ENCODE data around the gene PKD2L1.
"Not testable (repeated sequence)": the region's sequence is repeated elsewhere in the genome, so short reads cannot be mapped to it uniquely, and the experiment has no call there.

The PKD2L1 gene

GRCh38 chr10:100330079-100330478, at the start of gene PKD2L1:
PKD2L1 (minus strand) TSS chr10:100330228; CDS start chr10:100330103, 125 bp downstream.
- no peak for DNase-seq

DNA sequence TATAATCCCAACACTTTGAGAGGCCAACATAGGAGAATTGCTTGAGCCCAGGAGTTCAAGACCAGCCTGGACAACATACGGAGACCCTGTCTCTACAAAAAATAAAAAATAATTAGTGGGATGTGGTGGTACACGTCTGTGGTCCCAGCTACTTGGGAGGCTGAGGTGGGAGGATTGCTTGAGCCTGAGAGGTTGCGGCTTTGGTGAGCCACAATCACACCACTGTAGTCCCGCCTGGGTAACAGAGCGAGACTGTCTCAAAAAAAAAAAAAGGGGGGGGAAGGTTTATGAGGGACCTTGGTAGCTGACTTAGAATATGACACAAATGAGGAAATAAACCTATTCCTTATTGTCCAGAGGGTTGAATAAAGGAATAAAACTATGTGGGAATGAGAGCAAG, 47.8 kb upstream of the PKD2L1 start:
- DNase-seq, result no peak

DNA sequence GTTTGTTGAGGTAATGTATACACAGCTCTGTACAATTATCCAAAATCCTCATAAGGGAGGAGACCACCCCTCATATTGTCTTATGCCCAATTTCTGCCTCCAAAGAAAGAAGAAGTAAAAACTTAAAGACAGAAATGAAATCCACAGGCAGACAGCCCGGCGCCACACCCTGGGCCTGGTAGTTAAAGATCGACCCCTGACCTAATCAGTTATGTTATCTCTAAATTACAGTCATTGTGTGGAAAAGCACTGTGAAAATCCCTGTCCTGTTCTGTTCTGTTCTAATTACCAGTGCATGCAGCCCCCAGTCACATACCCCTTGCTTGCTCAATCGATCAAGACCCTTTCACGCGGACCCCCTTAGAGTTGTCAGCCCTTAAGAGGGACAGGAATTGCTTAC, 46.6 kb upstream of the PKD2L1 start:
- DNase-seq, result not testable (repeated sequence)

GRCh38 chr10:100374677-100375353, 44.8 kb upstream of the PKD2L1 start:
- not testable (repeated sequence) for DNase-seq

DNA sequence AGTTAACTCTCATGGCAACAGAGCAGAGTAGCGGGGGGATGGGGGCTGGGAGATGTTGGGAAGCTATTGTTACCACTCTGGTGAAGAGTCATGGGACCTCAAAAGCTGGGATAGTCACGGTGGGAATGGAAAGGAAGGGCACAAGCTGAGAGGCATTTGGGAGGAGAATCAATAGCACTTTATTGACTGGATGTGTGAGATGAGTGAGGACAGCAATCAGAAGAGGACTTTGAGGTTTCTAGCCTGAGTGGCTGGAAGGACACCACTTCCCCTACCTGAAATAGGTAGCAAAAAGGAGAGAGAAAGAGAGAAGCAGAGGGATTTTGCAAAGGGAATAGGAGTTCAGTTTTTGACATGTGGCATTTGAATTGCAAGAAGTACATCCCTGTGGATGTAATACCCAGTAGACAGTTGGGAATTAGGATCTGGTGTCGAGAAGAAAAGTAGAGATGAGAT, 44.2 kb upstream of the PKD2L1 start:
- DNase-seq, result no peak

- peak; percentile 95 for DNase-seq
Measured at GRCh38 chr10:100373298-100374199, 43.5 kb upstream of the PKD2L1 start.

DNA sequence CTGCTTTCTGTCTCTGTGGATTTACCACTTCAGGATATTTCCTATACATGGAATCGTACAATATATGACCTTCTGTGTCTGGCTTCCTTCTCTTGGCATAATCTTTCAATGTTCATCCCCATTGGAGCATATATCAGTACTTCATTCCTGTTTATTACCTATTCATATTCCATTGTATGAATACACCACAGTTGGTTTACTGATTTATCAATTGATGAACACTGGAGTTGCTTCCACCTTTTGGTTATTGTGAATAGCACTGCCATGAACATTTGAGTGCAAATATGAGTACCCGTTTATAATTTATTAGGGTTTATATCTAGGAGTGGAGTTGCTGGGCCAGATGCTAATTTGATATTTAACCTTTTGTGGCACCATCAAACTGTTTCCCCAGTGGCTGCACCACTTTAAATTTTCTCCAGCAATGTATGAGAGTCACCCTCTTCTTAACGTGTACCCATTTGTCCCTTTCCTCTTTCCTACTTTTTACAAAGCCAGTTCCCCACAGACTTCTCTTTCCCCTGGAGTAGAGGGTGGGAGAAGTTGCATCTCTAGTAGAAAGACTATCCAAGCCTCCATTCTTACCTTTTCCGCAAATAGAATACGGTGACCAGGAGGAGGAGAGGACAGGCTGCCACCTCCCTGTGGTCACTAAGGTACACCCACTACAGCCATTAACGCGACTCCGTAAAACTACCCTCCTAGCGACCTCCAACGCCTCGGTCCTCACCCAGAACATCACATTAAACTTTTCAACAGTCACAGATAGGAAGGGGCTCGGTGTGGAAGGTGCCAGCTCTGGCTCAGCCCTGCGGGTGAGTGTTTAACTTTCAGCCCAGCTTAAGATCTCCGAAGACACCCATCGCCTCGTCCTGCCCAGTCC, 42.6 kb upstream of the PKD2L1 start:
- DNase-seq, result no peak

GRCh38 chr10:100371482-100372027, 41.5 kb upstream of the PKD2L1 start:
- no peak for DNase-seq

DNA sequence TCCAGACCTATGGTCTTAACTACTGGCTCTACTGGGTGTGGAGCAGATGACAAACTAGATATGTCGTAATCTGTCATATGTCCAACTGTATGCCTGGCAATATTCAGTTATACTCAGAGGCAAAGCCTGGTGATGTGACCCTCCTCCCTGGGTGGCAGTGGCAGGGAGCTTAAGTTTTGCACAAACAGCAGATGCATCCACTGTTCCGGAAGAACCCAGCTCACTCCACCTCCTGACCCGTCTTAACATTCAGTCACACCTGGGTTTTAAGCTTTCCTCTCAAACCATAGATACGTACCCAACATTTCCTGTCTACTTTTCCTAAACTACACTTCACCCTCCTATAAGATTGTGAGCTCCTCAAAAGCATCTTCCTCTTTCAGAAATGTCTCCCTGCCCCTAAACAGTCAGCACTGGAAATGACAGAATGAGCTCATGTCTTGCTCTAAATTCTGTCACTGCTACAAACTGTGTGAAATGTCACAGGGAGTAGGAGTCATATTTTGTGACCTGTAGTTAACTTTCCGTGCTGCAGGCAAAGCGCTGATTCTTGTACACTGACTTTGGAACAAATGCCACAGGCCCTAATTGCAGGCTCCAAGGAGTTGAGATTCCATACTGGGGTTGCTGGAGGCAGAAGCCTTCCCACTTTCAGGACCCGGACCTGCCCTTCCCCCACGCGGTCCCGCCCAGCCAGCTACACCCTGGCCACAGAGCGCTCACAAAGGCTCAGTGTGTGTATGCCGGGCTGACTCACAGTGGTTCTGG, 40.9 kb upstream of the PKD2L1 start:
- DNase-seq, result peak; percentile 84

GRCh38 chr10:100368721-100369120, 38.7 kb upstream of the PKD2L1 start:
- no peak for DNase-seq

GRCh38 chr10:100364735-100365391, 34.8 kb upstream of the PKD2L1 start:
- DNase-seq, result no peak

DNA sequence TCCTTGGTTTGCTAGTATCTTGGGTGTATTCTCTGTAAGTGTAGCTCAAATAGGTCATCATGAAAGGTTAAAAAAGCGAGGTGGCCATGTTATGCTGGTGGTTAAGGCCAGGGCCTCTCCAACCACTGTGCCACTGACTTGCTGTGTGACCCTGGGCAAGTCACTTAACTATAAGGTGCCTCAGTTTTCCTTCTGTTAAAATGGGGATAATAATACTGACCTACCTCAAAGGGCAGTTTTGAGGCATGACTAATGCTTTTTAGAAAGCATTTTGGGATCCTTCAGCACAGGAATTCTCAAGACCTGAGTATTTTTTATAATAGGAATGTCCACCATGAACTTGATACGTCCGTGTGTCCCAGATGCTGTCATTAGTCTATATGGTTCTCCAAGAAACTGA, 34.1 kb upstream of the PKD2L1 start:
- DNase-seq, result no peak

- DNase-seq, result no peak
Measured at GRCh38 chr10:100362570-100363496, 32.8 kb upstream of the PKD2L1 start.

- no peak for DNase-seq
Measured at GRCh38 chr10:100360234-100360633, 30.2 kb upstream of the PKD2L1 start.

DNA sequence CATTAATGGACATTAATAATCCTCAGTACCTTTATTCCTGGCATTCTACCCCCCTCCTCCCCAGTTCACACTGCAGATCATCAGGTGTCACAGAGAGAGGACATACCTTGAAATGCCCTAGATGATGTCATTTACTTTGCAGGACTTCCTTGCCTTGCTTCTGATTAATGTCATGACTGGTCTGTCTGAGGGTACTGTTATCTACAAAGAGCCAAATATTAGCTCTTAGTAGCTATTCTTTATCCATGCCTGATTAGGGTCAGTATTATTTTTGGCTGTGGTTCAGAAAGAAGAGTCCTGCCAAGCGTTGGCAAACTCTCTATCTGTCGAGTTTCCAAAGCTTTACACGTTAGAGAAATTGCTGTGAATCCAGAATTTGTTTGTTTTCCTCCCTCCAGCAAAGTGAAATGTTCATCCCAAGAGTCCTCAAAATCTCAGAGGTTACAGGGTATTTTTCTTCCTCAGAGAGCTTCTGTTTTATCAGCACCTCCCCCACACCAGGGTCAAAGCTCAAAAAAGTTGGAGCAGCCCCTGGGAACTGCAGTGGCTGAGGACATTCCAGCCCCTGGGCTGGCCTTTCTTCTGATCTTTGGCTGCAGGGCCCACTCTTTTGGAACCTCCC, 29.6 kb upstream of the PKD2L1 start:
- no peak for DNase-seq

DNA sequence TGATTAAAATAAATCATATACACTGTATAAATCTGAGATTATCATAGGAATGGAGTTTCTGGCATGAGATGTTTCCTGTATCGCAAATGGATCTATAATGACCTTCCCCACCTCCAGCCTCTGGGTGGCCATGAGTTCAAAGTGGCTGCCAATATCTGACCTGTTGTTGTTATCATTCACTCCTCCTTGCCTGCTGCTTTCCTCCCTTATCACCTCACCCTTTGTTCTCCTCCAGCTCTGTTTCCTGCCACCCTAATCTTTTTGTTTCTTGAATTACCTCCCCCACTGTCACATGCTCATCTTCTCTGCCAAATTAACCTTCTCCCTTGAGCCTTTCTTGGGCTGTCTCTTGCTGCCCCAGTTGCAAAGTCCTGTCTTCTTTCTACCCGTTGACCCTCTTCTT, 29.0 kb upstream of the PKD2L1 start:
- no peak for DNase-seq

DNA sequence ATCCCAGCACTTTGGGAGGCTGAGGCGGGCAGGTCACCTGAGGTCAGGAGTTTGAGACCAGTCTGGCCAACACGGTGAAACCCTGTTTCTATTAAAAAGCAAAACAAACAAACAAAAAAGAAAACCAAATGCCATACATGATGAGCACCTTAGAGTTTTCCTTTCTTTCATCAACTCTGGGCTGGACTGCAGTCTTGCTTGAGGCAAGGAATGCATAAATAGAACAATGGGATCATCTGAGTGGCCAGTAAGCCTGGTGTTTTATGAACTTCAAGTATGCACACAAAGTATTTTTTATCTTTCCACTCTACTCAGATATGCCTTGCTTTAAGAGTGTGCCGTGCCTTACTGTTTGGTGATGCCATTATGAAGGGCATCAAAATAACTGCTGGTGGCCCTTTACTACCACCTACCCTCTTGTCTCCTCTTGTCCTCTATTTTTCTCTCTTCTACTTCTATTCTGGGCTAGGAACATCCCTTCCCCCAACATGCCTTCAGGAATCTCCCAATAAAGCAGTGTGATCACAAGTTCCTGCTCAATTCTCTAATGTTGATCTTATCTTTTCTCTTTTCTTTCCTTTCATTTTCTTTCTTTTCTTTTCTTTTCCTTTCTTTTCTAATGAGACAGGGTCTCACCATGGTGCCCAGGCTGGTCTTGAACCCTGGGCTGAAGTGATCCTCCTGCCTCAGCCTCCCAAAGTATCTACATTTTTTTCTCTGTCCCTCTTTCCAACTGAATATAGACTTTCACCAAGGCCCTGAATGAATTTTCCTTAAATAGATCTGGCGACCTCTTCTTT, 27.2 kb upstream of the PKD2L1 start:
- DNase-seq, result no peak

DNA sequence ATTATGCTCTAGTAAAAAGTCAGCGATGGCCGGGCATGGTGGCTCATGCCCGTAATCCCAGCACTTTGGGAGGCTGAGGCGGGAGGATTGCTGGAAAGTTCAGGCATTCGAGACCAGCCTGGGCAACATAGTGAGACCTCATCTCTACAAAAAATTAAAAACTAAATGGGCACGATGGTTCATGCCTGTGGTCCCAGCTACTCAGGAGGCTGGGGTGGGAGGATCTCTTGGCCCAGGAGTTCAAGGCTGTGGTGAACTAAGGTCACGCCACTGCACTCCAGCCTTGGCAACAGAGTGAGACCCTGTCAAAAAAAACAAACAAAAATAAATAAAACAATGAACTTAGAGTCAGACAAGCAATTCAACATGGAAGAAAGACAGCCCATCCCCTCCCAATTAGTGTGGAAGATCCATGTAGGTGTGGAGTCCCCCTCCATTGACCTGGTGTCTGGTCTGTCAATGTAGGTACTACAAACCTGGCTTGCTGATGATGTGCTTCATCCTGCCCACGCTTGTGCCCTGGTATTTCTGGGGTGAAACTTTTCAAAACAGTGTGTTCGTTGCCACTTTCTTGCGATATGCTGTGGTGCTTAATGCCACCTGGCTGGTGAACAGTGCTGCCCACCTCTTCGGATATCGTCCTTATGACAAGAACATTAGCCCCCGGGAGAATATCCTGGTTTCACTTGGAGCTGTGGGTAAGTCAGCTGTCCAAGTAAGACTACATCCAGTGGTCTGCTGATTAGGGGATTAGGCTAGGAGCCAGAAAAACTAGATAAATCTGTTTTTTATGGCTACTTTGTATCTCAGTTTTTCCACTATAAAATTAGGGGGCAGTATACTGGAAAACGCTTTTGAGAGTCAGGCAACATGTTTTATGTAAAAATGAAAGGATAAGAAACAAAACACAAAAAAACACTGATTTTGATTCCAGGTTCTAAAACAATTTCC, 26.3 kb upstream of the PKD2L1 start:
- no peak for DNase-seq
